ENCODE data around the gene KIF26B.
A peak's percentile ranks its signal among the peaks of the same experiment; 100 is the strongest.

The KIF26B gene

DNA sequence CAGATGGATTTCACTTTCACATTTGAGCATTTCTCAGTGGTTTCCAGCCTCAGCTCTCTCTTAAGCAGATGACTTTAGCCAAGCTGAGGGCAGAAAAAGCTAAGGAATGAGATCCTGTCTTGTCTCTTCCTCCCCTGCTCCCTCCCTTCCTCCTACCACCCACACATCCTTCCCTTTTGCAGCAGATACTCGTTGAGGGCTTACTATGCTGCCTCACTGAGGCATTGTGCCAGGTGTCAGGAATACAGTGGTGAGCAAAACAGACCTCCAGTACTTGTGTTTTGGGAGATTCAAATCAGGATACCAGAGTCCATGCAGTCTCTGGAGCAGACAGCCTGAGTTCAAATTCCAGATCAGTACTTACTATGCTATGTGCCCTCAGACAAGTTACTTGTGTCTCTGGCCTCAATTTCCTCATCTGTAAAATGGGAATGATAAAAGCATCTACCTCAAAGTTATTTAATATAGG is 43.2 kb downstream of the KIF26B start:
- DNase-seq = peak; percentile 18
- in situ Hi-C loops (cut with MboI; ENCODE audit: low pct_unique_long_range_greater_than_20kb, low sequenced_read_pairs) = no loop called here

- DNase-seq = no peak
- in situ Hi-C loops (cut with MboI; ENCODE audit: low pct_unique_long_range_greater_than_20kb, low sequenced_read_pairs) = no loop called here
Observed at GRCh38 chr1:245198748-245199516, 44.1 kb downstream of the KIF26B start.

DNA sequence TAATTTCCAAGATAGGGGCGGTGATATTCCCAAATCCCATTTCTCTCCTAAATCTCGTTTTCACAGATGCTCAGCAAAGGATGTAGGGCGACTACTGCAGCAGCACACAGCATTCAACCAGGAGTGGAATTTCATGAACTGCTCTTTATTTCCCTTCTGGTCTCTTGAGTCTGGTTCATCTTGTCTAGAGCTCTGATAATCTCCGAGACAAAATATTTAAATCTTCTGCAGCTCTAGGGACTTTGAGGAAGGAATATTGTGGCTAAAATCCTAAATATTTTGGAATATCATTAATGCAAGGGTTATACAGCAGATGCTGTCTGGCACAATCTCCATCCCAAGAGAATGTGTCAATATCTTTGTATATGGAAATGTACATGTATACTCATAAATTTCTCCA is 45.4 kb downstream of the KIF26B start:
- in situ Hi-C loops (cut with MboI; ENCODE audit: low pct_unique_long_range_greater_than_20kb, low sequenced_read_pairs) = no loop called here
- no peak for DNase-seq

DNA sequence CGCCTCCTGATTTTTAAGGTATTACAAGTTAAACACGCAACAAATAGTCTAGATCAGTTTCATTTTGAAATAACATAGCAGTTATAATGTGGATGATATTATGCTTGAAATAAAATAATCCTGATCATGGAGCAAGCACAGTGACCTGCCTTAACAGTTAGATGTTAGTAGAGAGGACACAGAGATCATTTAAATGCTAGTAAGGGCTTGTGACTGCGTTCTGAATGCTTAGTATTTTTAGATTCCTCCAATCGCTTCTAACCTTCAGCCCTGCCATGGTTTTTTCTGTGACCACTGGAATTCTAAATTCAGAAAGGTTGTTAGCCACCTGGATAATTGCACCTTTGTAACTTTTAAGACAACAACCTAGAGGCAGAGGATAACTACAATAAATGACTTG is 46.4 kb downstream of the KIF26B start:
- no peak for DNase-seq
- in situ Hi-C loops (cut with MboI; ENCODE audit: low pct_unique_long_range_greater_than_20kb, low sequenced_read_pairs) = no loop called here

- in situ Hi-C loops (cut with MboI; ENCODE audit: low pct_unique_long_range_greater_than_20kb, low sequenced_read_pairs) = no loop called here
- DNase-seq = no peak
Observed at GRCh38 chr1:245201827-245202226, 47.0 kb downstream of the KIF26B start.

DNA sequence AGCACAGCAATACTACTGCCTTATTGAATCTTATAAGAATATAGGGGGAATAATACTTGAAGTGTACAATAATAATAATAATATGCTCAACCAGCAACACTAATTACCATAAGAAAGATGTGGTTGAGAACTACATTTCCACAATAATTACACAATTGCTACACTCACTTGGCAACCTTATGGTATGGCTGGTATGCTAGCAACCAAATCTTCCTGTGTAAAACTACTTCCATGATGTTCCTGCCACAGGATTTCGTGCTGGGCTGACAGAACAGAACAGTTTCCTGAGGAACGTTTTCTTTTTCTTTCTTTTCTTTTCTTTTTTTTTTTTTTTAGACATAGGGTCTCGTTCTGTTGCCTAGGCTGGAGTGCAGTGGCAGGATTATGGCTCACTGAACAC is 50.6 kb downstream of the KIF26B start:
- DNase-seq = no peak
- in situ Hi-C loops (cut with MboI; ENCODE audit: low pct_unique_long_range_greater_than_20kb, low sequenced_read_pairs) = no loop called here

GRCh38 chr1:245205864-245206263 is 51.1 kb downstream of the KIF26B start:
- no peak for DNase-seq
- in situ Hi-C loops (cut with MboI; ENCODE audit: low pct_unique_long_range_greater_than_20kb, low sequenced_read_pairs) = no loop called here

DNA sequence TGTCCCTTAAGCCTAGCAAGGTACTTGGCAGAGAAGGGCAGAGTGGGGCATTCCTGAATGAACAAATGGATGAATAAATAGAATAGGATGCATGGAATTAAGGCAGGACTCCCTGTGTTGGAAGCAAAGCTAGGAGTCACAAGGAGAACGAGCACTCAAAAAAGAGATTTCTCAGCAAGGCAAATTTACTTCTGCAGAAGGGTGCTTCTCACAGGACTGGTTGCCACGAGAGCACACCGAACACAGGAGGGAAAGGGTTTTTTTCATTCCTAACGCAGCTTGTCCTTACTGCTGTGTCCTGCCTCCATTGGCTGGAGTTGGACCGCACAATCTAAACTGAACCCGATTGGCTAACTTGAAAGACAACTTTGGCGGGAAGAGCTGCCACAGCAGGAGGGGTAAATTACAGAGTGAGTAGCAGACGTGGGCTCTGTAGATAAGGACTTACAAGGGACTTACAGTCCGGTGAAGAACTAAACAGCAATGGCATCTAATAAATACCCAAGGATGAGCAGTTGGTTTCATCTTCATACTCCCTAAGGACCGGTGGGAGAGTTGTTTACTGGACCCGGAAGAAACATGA is 52.4 kb downstream of the KIF26B start:
- DNase-seq = no peak
- in situ Hi-C loops (cut with MboI; ENCODE audit: low pct_unique_long_range_greater_than_20kb, low sequenced_read_pairs) = no loop called here

- no peak for DNase-seq
- in situ Hi-C loops (cut with MboI; ENCODE audit: low pct_unique_long_range_greater_than_20kb, low sequenced_read_pairs) = no loop called here
Observed at GRCh38 chr1:245207801-245208200, 53.0 kb downstream of the KIF26B start.

DNA sequence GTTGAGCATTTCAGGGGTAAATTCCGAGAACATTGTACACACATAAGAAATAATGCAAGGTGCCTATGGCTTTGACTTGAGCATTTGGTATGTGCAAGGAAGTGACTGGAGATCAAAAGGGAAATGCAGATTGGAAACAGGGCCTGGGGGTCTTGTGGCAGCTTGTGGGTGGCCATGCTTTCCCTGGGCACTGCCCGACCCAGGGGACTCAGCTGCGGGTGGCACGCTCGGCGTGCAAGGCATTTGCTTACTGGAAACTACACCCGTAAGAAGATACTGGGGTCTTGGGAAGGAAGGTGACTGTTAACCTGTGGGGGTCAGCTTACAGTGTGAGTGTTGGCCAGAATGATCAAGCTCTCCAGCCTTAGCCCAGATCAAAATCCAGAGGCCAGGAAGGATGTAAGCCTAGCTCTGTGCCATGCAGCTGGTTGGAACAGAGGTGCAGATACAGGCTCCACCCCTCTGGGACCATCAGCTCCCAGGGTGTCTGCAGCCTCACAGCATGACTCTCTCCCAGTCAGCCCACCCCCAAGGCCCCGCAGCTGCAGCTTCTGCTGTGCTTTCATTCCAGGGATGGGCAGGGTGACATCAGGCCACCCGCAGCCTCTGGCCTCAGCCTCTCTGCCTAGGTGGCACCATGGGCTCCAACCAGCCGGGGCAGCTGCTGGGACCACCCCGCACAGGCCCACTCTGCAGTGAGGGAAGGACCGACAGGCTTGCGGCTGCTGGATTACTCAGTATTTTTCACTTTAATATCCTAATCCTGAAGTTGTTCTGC is 55.1 kb downstream of the KIF26B start:
- no peak for DNase-seq
- in situ Hi-C loops (cut with MboI; ENCODE audit: low pct_unique_long_range_greater_than_20kb, low sequenced_read_pairs) = no loop called here

- no peak for DNase-seq
- in situ Hi-C loops (cut with MboI; ENCODE audit: low pct_unique_long_range_greater_than_20kb, low sequenced_read_pairs) = no loop called here
Observed at GRCh38 chr1:245211035-245211749, 56.4 kb downstream of the KIF26B start.

- DNase-seq = no peak
- in situ Hi-C loops (cut with MboI; ENCODE audit: low pct_unique_long_range_greater_than_20kb, low sequenced_read_pairs) = no loop called here
Observed at GRCh38 chr1:245211761-245212160, 57.0 kb downstream of the KIF26B start.

- no peak for DNase-seq
- in situ Hi-C loops (cut with MboI; ENCODE audit: low pct_unique_long_range_greater_than_20kb, low sequenced_read_pairs) = no loop called here
Observed at GRCh38 chr1:245212221-245212710, 57.5 kb downstream of the KIF26B start.

DNA sequence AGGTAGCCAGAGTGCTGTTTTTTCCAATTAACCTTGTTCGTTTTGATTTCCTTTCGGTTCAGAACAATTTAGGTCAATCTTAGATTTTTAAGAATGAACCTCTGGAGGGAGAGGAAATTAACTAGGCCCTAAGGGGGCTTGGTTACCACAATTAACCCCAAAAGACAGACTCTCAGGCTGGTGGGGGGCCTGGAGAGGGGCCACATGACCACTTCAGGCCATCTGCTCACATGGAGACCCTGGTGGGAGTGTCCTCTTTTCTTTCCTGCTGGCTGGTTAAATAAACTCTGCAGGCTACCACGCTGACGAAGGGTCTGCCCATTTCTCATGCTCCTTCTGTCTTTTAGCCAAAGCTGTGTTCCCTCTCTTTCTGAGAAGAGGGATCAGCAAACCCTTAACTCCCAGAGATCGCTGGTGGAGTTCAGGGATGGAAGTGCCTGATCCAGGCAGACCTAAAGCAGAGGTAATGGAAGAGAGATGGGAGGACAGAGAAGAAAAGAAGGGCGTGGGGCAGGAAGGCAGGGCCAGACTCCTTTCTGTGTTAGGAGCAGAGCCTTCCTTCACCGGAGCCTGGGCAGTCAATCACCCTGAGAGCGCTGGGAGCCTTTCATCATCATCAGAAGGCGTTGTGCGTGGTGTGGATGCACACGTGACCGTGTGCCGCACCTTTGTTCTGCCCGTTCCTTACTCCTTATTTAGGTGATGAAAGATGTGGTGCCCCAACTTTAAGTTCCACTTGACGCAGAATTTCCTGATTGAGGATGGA is 58.5 kb downstream of the KIF26B start:
- no peak for DNase-seq
- in situ Hi-C loops (cut with MboI; ENCODE audit: low pct_unique_long_range_greater_than_20kb, low sequenced_read_pairs) = no loop called here

DNA sequence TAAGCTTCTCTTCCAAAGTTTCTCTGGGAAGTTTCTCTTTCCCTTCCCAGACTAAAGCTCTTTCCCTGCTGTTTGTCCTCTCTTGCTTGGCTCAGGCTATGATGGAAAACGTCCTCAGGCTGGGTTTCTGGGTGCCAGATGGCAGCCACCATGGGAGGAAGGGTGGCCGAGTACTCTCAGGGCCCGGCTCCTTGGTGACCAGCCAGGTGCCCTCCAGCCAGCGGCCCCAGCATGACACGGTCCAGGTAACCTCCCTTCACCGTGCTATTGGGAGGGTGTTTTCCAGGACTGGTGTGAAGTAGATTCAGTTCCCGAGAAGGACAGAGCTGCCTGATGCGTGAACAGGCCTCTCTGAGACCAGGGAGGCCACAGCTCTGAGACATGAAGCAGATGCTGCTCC is 60.3 kb downstream of the KIF26B start:
- in situ Hi-C loops (cut with MboI; ENCODE audit: low pct_unique_long_range_greater_than_20kb, low sequenced_read_pairs) = no loop called here
- DNase-seq = no peak

DNA sequence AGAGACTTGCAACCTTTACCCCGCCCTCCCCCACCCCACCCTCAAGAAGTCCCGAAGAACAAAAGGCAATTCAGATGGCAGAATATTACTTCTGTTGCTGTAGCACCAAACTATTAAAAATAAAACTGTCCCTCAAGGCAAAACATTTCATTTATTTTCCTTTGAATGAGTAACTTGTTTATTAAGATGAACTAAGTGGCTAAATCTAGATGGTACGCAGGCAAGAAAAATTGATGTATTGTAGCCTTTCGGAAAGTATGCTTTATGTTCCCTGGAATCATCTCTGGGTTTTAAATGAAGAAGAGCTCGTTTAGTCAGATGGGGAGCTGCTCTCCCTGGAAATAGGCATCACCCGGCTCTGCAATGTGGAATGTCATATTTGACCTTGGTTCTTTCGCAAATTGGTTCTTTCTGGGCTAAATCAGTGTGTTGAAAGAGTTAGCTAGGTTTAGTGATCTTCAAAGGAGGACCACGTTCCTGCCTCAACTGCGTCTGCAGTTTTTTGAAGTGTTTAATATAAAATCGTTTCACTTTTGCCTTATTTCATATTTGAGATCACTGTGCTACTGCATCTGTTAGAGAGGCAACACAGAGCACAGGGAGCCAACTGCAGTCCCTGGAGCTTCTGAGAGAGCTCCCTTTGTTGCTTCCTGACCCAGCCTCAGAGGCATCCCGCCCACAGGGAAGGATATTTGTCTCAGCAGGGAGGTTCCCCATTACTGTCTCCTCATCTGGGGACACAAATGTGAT is 61.8 kb downstream of the KIF26B start:
- DNase-seq = no peak
- in situ Hi-C loops (cut with MboI; ENCODE audit: low pct_unique_long_range_greater_than_20kb, low sequenced_read_pairs) = no loop called here

DNA sequence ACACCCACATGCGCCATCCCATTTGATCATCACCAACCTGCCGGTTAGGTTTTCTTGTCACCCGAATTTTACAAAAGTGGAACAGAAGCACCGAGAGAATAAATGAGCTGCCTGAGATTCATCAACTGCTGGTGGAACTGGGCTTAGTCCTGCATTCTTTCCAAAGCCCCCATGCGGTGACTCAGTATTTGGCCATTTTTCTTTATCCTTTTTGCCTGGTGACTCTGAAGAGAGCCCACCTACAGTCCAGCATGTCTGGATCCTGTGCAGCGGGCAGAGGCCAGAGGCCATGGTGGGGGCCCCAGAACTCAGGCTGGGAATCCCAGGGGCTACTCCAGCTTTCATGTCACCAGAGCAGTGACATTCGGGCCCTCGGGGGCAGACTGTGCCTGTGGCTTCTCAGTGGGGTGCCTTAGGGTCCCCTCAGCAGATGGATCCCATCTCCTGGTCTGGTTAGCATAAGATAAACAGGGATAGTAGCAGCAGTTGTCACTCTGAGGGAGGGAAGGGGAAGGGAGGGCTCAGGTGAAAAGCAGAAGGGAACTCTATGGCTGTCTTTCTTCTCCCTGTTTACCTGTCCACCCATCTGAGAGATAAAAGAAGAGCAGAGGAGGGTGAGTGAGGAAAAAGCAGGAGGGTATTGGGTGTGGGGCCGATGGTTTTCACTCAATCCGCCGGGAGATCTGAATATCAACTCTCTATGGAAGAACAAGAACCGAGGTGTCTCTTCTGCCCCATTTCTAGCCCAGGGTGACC is 63.2 kb downstream of the KIF26B start:
- in situ Hi-C loops (cut with MboI; ENCODE audit: low pct_unique_long_range_greater_than_20kb, low sequenced_read_pairs) = no loop called here
- DNase-seq = no peak

Data from KBM-7 (cell line).